ENCODE data around the gene SIGLEC5.

Gene SIGLEC5

GRCh38 chr19:51627491-51628138 is 2.6 kb downstream of the SIGLEC5 start:
- DNase-seq = no peak

DNA sequence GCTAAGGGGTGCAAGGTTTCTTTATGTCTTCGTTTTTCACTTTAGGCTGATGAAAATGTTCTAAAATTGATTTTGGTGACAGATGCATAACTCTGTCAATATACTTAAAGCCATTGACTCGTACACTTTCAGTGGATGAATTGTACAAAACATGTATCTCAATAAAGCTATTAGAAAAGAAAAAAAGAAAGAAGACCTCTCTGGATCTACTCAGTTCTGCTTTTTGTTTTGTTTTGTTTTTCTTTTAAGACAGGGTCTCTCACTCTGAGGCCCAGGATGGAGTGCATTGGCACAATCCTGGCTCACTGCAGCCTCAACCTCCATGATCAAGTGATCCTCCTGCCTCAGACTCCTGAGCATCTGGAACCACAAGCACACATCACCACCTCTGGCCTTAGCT is 3.5 kb downstream of the SIGLEC5 start:
- no peak for DNase-seq

DNA sequence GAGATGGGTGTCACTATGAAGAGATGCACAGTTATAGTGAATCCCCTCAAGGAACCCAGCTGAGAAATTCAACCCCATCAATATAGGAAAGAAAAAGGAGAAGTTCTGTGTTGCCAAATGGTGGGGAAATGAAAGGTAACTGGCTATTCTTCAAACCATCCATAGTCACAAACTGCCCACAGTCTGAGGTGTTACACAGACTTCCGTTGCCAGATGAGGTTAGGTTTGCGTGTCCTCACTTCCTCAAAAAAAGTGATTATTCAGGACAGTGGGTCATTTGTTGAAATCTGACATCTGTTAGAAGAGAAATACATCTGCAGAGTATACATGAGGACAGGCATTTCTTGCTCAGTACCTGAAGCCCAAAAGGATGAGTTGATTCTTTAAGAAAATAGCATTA is 9.0 kb downstream of the SIGLEC5 start:
- DNase-seq = no peak

DNA sequence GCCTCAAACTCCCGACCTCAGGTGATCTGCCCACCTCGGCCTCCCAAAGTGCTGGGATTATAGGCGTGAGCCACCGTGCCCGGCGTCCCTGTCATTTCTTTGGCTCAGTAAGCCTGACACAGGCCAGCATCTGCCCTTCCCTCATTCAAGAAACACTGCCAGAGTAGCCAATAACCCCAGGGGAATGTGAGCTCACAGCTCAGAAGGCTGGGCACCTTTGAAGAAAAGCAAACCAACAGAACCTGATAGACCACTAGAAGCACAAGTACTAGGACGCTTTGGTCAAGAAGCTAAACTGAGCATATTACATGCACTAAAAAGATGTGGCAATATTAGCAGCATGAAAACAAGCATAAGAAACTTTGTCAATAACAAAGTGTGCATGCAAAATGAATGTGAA is 14.2 kb downstream of the SIGLEC5 start:
- DNase-seq = no peak

DNA sequence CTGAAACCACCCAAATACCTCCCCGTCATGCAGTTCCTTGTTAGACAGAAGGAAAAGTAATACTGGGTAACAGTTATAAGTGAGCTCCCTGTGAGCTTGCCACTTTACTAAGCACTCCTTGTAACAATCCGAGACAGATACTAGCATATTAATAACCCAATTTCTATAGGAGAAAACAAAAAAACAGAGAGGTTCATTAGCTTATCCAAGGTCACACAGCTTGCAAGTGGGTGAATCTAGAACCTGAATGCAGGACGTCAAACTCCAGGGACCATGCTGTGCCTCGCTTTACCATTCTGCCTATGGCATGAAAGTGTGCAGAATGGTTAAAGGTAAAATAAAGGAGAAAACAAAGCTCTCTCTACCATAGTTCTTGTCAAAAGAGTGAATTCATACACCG is 15.4 kb downstream of the SIGLEC5 start:
- no peak for DNase-seq

GRCh38 chr19:51610576-51610975 is 19.6 kb downstream of the SIGLEC5 start:
- no peak for DNase-seq

GRCh38 chr19:51607920-51608562 is 22.2 kb downstream of the SIGLEC5 start:
- peak; percentile 79 for DNase-seq

DNA sequence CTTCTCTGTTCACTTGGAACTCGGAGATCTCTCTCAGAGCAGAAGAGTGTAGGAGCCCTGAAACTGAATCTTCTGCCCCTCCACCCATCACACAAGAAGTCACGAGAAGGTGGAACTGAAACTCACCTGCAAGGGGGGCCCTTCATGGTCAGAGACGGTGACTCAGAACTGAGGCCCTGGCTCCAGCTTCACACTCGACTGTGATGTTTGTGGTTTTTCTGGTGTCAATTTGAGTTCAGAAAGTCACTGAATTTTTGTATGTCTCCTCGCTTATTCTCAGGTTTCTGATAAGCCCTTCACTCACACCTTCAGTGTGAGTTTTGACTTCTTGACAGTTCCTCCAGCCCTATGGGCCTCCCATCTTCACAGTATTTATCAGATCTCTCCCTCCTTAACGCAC is 23.1 kb downstream of the SIGLEC5 start:
- no peak for DNase-seq

- no peak for DNase-seq
Measured at GRCh38 chr19:51602189-51602854, 27.9 kb downstream of the SIGLEC5 start.

DNA sequence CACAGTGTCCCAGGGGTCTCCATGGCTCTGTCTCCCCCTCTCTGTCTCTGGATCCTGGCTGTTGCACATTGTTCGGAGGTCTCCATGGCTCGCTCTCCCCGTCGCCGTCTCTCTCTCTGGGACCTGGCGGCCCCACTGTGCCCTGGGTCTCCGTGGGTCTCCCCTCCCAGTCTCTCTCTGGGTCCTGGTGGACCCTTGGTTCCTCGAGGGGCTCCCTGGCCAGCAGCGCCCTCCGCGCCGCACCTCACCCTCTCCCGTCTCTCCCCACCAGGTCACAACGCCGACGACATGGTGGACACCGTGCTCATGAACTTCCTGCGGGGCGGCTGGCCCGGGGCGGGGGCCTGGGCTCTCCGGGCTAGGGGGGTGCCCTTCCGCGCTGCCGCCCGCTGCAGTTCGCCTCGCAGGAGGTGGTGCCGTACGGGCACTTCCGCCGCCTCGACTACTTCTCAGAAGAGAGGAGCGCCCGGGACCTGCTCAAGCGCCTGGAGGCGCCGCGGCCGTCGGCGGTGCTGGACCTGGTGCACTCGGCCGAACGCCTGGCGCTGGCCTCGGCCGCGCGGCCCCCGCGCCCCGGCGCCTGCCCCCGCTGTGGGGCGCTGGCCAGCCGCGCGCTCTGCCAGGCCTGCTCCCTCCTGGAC is 29.1 kb downstream of the SIGLEC5 start:
- no peak for DNase-seq

GRCh38 chr19:51599084-51599483 is 31.1 kb downstream of the SIGLEC5 start:
- DNase-seq = no peak

DNA sequence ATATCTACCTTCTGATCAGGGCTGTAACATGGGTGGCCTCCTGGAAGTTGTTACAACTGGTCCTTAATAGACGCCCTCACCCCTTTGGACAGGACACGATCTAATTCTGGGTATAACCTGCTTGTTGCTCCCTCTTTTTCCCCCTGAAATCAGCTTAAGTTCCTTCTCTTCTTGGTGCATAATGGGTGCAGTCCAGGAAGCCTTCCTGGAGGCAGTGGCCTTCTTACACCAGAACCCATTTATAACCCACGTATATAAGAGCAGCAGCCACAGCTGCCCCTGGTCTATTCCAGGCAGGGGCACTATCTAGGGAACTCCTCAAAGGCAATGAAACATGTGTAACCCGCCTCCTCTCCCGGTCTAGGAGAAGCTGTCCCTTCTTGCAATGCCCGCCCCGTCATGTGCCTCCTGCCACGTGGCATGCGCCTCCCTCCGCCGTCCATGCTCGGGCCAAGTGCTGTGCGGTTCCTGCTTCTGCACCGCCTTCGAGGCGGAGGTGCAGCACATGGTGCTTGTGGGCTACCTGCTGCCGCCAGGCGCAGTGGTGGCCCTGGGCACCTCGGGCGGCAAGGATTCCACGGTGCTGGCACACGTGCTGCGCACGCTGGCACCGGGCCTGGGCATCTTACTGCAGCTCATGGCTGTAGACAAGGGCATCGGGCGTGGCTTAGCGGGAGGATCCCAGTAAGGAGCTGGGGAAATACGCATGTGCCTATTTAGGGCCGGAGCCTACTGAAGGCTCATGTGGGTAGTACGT is 31.9 kb downstream of the SIGLEC5 start:
- no peak for DNase-seq

DNA sequence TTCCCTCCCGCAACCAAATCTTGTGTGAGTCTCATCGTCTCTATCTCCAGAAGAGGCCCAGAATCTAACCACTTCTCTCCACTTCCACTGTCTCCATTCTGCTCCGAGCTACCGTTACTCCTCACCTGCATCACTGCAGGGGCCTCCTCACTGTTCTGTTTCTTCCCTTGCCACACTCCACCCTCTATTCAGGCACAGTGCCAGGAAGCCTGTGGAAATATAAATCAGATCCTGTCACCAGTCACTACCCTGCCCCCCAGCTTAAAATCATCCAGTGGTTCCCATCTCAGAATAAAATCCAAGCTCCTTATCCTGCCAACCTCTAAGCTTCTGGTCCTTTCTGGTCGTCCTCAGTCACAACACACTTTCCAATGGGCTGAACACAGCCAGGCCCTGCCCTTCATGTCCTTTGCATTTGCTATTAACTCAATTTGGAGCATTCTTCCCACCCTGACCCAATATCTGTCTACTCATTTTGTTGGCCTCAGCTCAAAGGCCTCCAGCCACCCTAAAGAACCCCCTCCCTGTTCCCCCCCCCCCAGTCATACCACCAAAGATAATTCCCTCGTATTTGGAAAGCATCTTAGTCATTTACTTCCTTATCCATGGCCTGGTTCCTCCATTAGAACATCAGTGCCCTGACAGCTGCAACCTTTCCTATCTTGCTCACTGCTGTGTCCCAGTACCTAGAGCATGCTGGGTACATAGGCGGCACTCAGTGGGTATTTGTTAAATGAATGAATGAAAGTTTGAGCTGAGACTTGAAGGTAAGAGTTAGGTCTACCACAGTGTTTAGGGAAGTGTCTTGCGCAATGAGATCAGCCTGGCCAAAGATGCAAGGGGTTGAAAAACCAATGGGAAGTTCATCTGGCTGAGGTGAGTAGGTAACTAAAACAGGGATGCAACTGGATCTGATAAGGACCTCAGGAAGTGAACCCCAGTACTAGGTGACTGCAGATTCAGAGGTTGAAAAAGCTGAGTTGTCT is 34.7 kb downstream of the SIGLEC5 start:
- no peak for DNase-seq

DNA sequence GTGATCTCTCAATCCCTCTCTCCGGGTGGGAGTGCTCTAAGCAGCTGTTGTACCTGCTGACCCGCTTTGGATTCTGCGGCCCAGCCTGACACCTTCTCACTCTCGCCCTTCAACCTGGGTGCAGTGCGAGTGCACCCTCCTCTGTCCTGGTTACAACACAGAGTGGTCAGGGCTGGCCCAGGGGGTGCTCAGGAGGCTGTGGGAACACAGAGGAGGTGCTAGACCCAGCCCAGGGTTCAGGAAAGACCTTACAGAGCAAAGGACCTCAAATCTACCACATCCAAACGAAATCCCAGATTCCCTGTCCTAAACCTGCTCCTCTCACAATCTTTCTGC is 35.5 kb downstream of the SIGLEC5 start:
- DNase-seq = no peak

DNA sequence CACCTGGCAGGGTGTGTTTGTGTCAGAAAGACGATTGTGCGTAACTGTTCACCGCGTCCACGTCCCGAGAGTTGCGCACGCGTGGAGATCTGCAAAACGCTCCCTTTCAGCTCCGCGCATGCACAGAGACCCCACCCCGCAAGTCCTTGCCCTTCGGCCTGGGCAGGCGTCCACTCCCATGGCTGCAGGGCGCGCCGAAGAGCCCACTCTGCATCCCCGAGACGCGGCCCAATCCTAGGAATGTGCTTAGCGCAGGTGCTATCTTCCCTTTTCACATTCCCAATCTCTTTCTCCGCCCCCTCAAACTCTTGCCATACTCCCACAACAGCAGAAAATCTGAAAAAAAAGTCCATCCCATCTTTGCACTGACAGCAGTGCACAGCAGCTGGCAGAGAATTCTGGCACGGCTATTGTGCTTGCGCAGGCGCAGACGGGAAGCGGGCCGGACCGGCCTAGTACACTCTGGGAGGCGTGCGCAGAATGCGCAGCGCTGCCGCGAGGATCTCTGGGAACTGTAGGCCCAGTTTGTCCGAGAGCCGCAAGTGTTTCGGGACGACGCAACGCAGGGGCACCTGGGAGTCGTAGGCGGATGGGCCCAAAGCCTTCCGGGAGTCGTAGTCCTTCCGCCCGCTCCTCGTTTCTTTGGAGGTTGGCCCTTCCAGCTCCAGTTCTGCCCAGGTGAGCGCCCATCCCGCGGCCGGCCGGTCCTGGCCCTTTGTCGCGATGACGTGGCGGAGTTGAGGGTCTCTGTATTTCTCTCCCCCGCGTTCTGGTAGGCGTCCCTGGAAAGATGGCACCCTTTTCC is 36.0 kb downstream of the SIGLEC5 start:
- peak; percentile 99 for DNase-seq

DNA sequence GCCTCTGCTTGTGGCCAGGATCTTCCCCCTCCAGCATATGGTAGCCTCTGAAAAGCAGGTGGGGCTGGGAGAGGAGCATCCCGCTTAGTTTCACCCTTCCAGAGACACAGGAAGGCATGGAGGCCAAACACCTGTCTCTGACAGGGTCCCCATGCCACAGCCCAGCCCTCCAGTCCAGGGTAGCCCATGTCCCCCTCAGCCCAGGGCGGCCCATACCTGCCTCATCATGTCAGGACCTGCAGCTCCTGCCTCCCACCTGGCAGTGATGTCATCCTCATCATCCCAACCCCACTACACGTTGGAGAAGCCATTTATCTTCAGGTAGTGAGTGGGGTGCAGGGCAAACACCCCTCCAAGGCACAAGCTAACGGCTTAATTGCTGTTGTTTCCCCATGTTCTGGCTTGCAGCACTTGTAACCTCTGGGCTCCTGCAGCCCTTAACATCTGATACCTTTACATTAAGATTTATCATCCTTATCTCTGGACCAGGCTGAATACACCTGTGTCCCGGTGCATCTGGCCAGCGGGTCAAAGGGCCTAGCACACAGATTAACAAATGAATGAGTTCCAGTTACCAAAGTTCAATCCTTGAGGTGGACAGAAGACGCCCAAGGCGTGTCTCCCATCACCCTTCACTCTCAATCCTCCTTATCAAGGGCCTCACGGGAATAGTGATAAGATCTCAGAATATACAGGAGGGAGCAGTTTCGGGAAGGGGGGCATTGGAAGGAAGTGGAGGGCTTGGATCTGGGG is 36.9 kb downstream of the SIGLEC5 start:
- DNase-seq = no peak

GRCh38 chr19:51592521-51592920 is 37.7 kb downstream of the SIGLEC5 start:
- no peak for DNase-seq

DNA sequence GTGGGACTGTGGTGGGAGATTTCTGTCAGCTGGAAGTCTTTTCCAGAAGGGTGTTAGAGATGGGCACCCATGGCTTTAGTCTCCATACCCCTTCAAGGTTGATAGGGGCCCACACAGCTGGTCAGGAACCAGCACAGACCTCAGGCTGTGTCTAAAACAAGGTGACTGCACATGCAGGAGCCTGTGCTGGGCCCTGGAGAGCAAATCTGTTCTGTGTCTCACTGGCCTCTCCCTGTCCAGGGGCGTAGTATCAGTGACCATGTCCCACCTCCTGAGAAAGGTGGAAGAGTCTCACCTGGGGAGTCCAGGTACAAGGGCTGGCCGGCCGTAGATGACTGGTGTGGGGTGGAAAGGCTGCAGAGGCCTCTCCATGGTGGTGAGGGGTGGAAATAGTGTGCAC is 39.8 kb downstream of the SIGLEC5 start:
- DNase-seq = no peak

DNA sequence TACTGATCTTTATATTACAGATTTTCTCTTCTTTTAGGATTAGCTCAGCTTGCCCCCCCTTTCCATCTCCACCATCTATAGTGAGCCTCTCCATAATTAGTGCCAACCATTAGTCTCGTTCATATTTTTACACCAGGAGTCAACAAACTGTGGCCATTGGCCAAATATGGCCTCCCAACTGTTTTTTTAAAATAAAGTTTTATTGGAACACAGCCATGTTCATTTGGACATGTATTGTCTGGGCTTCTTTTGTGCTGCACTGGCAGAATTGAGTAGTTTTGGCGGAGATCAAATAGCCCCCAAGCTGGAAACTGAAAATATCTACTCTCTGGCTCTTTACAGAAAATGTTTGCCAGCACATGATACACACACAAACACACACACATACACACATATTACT is 40.7 kb downstream of the SIGLEC5 start:
- DNase-seq = no peak
